ENCODE results near the gene OPA3.

The OPA3 gene

DNA sequence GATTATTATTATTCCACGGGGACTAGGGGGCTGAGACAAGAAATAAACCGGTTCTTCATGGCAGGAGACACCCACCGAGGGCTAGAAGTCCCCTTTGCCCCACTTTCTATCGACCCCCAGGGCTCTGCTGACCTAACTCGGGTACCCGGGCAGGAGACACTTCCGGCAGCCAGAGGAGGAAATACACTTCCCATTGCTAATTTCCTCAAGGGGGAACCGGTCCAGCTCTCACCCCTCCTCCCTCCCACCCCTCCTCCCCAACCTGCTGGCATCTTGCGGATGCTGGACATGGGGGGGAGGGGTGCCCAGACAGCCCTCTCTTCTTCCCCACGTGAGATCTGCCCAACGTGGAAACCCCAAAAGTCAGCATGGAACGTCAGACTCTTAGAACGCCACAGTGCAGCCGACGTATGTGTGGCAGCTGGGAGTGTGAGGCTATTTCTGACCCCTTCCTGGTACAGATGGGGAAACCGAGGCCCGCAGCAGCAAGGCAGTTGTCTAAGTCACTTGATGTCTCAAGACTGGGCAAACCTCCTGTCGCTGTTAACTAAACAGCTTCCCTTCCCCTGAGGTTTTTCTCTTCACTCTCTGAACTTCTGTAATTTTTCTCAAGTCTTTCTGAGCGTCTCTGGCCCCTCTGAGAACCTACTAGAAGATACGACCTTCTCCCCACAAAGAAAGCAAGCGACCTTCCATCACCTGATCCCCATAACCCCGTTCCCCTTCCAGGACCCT lies 13.8 kb upstream of the OPA3 start:
- no peak for DNase-seq (ENCODE audit: low read depth in 1 of 2, low spot score in 1 of 2)

DNA sequence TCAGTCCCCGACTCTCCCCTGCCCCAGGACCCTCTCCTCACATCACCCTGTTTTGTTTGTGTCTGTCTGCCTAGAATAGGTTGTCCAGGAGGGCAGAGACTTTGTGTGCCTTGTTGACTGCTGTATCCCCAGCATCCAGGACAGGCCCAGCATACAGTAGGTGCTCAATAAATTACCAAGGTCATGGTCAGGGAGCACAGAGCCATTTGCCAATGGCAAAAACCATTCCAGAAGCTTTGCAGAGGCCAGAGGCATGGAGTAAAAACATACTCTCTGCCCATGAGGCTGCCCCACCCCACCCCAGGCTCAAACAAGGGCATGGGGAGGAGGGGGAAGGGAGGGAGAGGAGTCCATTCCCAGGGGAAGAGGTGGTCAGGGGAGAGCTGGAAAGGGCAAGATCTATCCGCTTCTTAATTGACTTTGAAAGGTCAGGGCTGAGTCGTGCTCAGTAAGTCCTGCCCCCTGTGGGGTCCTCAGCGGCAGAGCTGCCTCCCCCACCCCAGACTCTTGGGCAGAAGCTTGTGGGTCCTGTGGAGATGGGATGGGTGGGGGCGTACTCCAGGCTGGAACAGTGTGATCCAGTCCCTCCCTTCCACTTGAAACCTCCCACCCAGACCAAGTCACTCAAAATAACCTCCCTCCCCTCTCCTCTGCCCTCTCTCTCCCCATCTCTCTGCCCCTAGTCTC lies 13.0 kb upstream of the OPA3 start:
- DNase-seq (ENCODE audit: low read depth in 1 of 2, low spot score in 1 of 2) = no peak

DNA sequence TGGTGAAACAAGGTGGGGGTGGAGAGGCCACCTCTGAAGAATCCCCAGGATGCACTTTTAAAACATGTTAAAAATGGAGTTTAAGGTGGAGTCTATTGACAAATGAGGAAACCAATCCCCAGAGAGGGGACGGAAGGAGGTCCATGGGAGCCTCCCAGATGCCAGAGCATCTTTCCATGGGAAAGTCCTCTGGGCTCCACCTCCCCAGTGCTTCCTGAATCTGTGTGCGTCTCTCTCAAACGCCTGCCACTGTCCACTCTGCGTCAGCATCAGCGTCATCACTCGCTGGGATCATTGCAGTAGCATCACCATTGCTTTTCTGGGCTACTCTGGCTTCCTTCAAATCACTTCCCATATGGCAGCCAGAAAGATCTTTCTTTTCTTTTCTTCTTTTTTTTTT lies 11.2 kb upstream of the OPA3 start:
- DNase-seq (ENCODE audit: low read depth in 1 of 2, low spot score in 1 of 2) = no peak

DNA sequence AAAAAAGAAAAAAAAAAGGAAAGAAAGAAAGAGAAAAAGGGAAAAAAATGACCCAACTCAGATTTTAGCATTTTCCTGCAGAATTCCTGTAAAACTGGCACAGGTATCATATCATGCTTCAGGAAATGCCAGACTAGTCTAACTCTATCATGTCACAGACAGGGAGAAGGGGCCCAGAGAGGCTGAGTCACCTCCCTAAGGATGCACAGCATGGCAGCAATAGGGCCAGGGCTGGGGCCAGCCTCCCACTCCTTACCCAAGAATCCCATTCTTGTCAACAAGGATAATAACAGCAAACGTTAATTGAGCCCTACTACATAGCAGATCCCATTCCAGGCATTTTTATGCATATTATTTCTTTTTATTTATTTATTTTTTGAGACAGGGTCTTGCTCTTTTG lies 8.9 kb upstream of the OPA3 start:
- no peak for DNase-seq (ENCODE audit: low read depth in 1 of 2, low spot score in 1 of 2)

DNA sequence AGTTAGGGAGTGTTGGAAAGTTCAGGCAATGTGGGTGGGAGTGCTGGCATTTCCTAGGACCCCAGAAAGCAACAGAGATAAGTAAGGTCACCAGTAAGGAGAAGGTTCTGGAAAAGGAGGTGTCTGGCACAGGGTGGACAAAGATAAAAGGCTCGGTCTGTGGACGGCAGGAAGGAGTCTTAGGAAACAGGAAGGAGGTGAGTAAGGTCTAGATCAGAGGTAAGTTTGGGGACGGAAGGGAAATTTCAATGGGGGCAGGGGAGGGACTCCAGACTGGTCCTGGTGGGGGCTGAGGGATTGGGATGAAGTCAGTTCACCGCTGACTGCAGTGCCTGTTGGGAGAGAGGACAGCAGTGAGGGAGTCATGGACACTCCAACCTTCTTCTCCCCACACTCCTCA lies 7.8 kb upstream of the OPA3 start:
- DNase-seq (ENCODE audit: low read depth in 1 of 2, low spot score in 1 of 2) = no peak

DNA sequence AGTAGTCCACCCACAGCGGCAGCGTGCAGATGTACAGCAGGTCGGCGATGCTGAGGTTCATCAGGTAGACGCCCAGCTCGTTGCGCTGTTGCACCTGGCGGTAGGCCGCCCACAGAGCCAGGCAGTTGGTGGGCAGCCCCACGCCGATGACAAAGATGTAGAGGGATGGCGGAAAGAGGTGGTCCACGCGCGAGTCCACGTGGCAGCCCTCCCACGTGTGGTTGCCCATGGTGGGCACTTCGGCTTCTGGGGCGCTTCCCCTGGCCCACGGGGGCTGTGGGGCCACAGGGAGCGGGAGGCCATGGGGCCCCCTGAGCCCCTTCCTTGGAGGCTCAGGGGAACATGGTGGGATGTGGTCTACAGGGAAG lies 7.0 kb upstream of the OPA3 start:
- DNase-seq (ENCODE audit: low read depth in 1 of 2, low spot score in 1 of 2) = no peak

DNA sequence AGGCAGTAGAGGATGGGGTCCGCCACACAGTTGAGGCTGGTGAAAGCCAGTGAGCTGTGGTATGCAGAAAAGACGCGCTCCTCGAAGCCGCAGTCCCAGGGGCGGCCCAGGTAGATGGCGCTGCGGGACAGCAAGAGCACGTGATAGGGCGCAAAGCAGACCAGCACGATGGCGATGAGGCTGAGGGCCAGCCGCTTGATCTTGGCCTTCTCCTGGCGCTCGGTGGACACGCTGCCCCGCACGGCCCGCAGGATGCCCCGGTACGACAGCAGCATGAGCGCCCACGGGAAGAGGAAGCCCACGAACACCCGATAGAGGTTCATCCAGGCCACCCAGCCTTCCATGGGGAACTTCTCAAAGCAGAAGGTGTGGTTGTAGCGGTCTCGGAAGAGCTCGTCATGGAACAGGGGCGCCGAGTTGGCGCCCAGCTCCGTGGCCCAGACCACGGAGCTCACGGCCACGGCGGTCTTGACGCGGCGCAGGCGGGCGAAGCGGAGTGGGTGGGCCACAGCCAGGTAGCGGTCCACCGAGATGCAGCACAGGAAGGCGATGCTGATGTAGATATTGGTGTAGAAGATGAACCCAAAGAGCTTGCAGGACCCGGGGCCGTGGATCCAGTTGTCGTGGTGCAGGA lies 6.5 kb upstream of the OPA3 start:
- peak in 1 of 2 donors; percentile 40 for DNase-seq (ENCODE audit: low read depth in 1 of 2, low spot score in 1 of 2)

DNA sequence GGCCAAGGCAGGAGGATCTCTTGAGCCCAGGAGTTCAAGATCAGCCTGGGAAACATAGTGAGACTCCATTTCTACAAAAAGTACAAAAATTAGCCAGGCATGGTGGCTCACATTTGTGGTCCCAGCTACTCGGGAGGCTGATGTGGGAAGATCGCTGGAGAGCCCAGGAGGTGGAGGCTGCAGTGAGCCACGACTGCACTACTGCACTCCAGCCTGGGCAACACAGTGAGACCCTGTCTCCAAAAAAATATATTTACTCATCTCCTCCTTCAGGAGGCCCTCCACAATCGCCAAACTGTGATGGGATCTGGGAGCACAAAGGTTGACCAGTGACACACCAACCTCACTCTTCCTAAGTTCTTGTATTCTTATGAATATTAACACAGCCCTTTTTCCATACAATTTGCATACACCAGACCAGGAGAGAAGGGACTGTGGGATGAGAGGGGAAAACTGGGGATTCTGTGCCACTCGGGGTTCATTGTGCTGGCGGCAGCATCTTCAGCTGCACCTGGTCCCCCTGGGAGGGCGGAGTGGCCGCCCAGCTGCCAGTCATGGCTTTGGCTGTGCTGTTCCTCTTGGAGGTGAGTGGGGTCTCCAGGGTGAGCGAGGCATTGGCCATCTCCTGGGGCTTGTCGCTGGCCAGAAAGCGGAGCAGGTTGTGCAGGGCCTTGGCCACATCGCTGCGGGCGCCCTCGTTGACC lies 5.8 kb upstream of the OPA3 start:
- DNase-seq (ENCODE audit: low read depth in 1 of 2, low spot score in 1 of 2) = no peak

DNA sequence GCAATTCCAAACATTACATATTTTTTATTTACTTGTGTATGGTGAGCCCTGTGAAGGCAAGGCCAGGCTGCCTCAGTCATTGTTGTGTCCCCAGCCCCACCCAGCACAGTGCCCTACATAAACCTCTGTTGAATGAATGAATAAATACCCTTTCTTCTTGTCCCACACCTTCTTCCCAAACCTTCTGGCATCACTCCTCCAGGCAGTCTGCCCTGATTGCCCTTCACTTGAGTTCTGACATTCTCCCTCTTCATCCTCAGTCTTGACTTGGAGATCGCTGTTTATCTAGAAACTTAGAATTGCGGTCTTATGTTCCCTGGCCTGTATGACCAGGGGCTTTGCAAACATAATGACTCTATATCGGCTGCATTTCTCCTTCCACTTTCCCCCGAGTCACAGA lies 5.2 kb upstream of the OPA3 start:
- DNase-seq (ENCODE audit: low read depth in 1 of 2, low spot score in 1 of 2) = no peak

DNA sequence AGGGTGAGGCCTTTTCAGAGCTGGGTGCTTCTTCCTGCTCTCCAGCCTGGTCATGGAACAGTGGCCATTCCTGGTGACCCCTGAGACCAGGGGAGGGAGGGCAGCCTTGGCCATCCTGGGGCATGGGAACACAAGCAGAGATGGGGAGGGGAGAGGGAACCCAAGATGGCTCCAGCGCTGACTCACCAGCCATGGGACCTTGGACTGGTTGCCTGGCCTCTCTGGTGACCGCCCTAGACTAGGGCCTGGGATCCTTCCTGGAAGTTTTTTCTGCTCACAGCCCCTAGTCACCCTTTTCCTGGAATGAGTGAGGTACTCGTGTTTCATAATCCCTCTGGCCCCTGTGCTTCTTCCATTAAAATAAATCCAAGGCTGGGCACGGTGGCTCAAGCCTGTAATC lies 3.3 kb upstream of the OPA3 start:
- no peak for DNase-seq (ENCODE audit: low read depth in 1 of 2, low spot score in 1 of 2)

DNA sequence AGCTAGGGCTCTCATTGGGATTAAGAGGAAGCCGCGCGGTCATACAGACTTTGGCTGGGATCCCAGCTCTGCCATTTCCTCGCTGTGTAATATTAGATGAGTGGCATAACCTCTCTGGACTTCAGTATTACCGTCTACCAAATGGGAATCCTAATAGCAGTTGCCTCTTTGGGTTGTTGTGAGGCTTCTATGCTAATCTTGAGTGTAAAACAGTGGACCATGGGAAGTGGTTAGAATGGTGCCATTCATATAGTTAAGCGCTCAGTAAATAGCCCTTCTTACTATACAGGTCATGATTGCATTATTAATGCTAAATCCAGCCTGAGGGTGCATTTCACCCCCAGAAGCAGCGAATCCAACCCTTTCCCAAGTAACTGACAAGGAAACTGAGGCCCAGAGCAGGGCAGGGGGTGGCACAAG lies 566 bp upstream of the OPA3 start:
- DNase-seq (ENCODE audit: low read depth in 1 of 2, low spot score in 1 of 2) = no peak

DNA sequence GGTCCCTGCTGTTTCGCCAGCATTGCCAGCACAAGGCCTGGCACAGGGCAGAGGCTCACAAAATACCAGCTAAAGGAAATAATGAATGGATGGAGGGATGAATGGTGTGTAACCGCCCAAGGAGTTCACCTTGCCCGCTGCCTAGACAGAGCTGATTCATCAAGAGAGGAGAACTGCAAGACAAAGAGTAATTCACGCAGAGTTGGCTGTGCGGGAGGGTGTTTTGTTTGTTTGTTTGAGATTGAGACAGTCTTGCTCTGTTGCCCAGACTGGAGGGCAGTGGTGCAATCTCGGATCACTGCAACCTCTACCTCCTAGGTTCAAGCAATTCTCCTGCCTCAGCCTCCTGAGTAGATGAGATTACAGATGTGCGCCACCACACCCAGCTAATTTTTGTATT lies 3.0 kb downstream of the OPA3 start:
- DNase-seq (ENCODE audit: low read depth in 1 of 2, low spot score in 1 of 2) = no peak

DNA sequence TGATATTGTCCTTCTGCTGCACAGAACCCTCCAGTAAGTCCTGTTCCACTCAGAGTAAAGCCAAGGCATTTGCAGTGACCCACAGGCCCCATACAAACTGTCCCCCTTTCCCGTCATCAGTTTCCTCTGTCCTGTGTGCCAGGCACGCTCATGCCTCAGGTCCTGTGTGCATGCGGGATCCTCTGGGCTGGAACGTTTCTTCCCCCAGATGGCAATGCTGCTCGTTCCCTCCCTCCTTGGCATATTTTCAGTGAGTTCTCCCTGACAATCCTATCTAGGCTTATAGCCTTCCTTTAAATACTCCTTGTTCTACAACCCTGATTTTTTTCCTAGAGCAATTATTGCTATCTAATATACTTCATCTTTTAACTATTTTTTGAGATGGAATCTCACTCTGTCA lies 5.7 kb downstream of the OPA3 start:
- DNase-seq (ENCODE audit: low read depth in 1 of 2, low spot score in 1 of 2) = no peak

DNA sequence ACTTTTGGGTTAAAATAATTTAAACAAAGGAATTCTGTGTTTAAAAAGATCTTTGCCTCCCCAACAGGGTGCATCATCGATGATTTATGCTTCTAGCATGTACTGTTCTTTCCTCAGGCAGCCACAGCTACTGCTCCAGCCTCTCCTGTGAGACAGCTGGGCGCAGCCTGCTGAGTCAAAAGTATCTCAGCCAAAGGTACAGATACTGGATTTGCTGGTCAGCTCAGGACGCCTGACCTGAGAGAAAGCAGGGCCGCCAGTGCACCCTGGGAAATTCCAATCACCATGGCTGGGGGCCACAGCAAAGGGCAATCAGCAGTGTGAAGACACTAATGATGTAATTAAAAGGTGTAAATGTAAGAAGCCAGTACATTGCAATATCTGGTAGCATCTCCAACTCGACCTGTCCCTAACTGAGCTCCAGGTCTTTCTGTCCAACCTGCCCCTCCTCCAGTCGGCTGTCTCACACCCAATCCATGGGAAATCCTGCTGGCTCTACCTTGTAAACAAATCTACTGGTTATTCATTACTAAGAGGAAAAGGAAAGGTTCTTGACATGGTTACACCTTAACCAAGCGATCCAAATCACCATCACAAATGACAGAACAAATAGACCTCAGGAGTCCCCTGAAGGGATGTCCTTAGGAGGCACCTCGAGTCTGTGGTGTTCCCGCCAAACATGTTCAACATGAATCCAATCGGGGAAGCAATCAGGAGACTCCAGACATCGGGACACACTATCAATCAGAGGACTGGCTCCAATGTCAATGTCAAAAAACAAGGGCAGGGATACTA lies 7.3 kb downstream of the OPA3 start:
- no peak for DNase-seq (ENCODE audit: low read depth in 1 of 2, low spot score in 1 of 2)

DNA sequence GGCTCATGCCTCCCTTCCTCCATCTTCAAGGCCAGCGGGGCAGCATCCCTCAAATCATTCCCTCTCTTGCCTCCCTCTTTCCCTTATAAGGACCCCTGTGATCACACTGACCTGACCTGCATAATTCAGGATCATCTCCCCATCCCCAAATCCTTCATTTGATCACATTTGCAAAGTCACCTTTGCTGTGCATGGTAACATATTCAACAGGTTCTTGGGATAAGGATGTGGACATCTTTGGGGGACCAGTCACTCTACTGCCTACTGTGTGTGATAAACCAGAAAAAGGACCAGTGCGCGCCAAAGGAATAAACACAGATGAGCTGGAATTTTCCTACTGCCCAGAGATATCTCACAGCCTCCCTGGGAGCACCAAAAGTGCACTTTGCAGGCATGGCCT lies 7.9 kb downstream of the OPA3 start:
- no peak for DNase-seq (ENCODE audit: low read depth in 1 of 2, low spot score in 1 of 2)

DNA sequence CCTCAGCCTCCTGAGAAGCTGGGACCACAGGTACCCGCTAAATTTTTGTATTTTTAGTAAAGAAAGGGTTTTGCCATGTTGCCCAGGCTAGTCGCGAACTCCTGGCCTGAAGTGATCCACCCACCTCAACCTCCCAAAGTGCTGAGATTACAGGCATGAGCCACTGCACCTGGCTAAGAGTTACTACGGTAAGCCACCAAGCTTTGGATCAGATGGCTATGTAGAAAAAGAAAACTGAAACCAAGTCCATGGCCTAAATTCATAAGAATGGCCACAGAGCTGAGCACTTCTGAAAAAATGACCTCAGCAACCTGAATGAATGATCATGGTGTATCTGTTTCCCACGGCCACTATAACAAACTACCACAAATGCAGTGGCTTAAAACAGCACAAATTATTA lies 9.4 kb downstream of the OPA3 start:
- DNase-seq (ENCODE audit: low read depth in 1 of 2, low spot score in 1 of 2) = no peak

DNA sequence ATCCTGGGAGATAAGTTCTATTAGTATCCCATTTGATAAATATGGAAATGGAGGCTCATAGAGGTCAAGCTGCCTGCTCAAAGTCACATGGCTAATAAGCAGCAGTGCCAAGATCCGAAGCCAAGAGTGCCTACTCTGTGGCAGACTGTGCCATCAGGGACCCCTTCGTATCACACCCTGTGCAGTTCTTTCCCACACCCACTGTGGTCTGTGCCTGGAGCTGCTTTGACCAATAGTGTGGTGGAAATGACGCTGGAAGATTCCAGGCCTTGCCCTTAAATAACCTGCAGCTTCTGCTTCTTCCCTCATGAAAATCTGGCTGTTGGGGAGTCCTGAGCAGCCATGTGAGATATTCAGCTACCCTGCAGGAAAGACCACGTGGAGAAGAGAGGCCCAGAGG lies 10.1 kb downstream of the OPA3 start:
- DNase-seq (ENCODE audit: low read depth in 1 of 2, low spot score in 1 of 2) = no peak

DNA sequence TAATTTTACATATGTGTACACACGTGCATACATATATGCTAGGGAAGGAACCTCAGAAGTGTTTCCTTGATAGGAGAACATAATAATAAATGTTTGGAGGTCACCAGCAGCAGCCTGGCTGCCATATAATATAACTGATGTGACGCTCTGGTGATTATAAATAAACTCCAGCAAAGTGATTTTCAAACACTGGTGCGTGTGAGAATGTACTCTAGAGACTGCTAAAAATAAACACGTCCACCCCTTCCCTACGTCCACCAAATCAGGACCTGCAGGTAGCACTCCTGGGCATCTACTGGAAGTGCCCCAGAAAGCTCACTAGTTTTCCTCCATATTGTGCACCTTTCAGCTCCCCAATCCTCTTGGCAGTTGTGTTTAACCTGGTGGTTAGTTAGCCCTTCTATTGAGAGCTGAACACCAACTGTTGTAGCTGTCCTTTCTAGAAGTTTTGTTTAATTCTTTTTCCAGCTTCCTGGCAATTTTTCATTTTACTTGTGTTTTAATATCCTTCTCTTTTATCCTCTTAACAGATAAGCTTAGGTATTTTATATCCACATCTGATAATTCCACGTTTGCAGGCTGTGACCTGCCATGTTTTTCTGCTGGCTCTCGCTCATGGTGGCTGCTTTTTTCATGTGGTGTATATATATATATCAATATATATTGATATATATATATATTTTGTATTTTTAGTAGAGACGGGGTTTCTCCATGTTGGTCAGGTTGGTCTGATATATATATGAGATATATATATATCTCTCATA lies 13.0 kb downstream of the OPA3 start:
- DNase-seq (ENCODE audit: low read depth in 1 of 2, low spot score in 1 of 2) = no peak

DNA sequence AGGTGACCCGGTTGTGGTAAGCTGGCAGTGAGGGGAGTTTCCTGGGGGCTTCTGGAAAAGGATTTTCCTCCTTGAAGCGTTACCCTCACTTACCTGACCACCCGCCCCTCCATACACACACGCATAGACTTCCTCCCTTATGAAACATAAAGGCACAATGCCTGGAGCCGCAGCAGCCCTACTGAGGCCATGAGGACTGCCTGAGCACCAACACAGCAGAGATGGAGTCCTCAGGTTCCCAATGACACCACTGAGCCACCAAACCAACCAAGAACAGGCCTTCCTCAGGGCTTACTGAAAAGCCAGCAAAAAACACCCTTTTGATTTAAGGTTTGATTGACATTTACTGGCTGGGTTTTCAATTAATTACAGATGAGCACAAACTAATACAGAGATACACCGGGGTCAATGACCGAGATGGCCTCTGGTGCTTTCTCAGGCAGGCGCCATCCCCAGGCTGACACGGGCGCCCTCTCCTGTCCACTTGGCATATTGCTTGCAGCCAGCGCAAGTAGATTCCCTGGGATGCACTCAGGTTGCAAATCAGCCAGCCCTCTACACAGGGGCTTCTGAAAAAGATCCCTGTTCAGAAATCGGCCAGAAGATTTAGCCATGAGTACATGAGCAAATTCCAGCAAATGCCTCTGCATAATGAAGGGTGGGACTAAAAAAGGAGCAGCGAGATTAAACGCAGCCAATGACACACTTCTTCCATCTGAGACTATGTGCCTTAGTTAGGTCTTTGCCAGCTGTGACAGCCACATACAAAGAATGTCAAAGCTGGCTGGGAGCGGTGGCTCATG lies 14.8 kb downstream of the OPA3 start:
- peak in 1 of 2 donors; percentile 42 for DNase-seq (ENCODE audit: low read depth in 1 of 2, low spot score in 1 of 2)

DNA sequence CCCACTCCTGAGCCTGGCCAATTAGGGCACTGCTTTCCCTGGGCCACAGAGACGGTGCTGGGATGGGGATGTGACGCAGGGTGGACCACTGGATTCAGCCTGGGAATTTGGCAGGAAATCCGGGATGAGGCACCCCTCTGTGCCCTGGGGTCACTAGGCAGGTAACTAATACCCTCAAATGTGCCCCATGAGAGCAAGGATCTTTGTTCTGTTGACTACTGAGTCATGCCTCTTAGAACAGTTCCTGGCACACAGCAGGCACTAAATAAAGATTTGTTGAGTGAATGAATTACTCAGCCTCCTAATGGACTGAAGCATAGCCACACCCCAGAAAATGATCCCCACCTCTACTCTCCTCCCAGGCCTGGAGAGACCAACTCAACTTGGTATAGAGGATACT lies 15.9 kb downstream of the OPA3 start:
- DNase-seq (ENCODE audit: low read depth in 1 of 2, low spot score in 1 of 2) = no peak
